NCI-H1105 (cell line): ENCODE measurements around the gene LDHD.

Source experiments
- DNase-seq: peaks from one replicate; lab custom pipeline; 2025; lab: John Stamatoyannopoulos, UW

LDHD gene

DNA sequence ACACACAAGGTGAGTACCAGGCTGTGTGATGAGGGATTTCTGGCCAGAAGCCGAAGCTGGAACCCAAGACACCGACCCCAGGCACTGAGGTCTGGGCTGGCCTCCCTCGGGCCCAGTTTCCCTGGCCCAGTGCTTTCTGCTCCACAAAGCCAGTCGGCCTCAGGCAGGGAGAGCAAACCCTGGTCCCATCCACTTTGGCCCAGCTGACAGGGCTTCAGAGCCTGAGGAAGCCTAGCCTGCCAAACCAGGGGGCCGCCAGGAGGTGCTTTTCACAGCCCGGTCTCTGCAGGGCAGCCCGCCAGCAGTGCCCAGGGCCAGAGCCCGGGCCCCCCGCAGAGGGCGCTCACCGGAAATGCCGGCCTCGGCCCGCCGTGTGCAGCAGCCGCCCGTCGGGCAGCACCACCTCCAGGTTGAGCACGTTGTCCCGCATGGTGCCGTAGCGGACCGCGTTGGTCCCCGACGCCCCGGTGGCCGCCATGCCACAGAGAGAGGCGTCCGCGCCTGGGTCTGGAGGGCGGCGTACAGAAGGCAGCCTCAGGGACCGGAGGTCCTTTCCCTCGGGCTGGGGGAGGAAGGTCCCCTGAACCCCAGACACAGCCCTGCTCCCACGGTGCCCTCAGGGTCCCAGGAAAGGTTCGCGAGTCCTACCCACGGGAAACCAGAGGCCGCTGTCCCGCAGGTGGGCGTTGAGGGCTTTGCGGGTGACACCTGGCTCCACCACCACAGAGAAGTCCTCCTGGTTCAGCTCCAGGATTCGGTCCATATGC lies 2.2 kb downstream of the LDHD start:
- DNase-seq = no peak

DNA sequence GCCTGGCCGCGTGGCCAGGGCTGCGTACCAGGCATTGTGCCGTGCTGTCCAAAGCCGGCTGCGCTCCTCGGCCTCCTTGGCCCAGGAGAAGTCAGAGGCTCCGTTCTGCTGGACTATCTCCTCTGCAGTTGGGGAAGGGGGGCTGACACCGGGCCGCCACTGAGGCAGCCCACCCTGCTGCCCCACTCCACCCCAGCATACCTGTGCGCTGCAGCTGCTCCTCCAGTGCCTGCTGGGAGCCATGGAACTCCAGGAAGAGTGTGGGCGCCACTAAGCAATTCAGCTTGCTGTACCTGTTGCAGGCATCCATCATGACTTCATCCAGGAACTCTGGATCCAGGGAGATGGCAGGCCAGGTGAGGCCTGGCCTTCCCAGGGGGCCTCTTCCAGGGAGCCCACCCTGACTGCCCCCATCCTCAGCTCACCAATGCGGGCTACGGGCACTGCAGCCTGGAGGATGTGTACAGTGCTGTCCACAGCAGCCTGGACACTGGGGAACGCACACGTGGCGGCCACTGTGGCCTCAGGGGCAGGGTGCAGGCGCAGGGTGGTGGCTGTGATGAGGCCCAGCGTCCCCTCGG lies 2.9 kb downstream of the LDHD start:
- DNase-seq = no peak

DNA sequence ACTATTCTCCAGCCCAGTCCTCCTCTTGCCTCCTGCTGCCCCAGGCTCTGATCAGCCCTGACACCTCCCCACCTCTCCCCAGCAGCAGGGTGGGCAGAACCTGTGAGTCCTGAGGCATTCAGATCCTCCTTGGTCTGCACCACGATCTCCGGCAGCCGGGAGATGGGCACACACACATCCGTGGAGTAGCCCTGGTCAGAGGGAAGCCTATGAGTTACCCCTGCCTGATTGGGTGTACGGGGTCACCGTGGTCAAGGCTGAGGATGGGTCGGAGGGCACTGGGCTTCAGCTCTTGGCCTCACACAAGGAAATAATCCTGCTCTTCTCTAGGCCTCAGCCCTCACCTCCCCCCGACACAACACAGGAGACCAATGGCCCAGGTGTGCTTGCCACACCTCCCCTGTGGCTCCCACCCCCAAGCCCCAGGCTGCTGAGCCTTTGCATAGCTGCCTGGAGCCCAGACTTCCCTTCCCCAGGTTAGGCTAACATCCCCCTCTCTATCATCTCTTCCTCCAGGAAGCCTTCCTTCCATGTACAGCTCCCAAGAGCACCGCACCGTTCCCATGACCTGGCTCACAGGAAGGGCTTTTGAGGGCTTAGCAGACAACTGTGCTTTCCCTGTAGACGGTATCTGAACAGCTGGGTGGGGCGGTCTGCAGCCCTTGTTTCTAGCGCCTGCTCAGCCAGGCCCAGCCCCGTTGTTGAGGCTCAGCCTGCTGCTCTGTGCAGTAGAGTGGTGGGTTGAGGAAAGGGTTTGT lies 3.7 kb downstream of the LDHD start:
- no peak for DNase-seq

DNA sequence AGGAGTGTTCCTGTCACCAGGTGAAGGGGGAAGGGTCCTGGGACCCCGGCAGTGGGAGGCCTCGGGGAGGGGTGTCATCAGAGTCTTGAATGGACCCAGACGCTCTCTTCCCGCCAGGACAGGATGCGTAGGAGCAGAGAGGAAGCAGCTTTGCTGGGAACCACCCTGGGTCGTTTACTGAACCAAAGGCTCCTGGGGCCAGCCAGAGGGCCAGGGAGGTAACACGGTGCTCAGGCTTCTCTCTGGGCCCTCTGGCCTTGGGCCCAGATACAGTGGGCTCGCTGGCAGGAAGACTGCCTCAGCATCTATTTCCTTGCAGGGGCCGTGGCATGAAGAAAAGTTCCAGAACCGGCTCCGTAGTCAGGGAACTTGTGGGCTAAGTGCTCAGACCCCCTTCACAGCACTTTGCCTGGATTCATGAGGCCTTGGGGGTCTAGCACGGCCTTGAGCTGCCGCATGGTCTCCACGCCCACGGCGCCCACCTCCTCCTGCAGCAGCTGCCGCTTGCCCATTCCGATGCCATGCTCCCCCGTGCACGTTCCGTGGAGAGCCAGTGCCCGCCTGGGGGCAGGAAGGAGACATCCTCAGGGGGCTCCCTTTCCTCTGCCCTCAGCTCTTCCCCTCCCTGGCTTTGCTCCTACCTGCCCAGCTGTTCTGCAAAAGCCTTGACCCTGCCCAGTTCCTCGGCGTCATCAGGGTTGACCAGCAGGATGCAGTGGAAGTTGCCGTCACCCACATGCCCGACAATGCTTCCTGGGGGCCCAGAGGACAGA lies 4.4 kb downstream of the LDHD start:
- DNase-seq = no peak

DNA sequence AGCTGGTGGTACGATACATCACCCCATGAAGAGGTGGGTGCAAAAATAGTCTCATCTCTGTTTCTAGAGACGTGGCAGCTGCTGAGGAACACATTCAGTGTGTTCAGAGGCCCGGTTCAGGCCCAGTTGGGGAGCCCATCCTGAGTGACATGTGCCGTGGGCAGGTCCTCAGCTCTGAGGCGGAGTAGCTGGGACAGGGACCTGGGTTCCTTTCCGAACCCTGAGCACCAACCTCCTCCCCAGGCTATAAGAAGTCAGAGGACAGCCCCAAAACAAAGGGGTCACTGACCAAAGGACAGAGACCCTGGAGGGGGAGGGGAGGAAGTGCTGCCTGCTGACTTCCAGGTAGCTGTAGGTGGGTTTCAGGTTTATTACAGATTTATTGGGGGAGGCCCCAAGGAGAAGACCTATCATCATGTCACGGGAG lies 5.1 kb downstream of the LDHD start:
- DNase-seq = no peak

DNA sequence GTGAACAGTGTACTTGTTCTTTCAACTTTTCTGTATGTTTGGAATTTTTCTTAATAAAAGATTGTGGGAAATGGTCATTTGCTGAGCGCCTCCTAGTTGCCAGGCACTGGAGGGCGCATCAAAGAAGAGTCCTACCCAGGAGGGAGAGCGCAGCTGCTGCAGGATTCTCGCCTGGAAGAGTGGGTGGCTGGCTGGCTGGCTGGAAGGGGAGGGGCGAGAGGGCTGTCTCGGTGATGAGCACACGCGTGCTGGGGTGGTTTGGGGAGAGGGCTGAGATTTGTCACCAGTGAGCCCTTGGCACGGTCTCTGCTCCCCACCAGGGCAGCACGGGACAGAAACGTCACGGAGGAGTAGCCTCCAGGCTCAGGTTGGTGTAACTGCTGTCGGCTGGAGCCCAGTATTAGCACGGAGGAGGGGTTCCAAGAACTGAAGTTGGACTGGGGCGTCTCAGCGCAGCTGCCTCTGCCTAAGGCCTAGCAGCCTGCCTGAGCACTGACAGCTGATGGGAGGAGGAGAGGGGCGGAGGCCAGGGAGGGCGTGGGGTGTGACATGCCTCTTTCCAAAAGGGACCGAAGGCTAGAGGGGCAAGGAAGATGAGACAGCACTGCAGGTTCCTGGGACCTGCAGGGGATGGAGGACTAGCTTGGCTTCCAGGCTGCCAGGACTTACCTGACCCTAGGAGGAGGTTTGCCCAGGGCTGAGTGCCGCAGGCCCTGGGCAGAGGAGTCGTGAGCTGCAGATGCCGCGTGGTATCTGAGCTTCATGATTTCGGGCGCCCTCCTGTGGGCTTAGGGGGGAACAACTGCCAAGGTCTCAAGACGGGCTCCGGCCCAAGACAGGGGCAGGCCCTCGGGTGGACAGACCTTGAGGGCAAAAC lies 5.7 kb downstream of the LDHD start:
- peak; percentile 41 for DNase-seq

DNA sequence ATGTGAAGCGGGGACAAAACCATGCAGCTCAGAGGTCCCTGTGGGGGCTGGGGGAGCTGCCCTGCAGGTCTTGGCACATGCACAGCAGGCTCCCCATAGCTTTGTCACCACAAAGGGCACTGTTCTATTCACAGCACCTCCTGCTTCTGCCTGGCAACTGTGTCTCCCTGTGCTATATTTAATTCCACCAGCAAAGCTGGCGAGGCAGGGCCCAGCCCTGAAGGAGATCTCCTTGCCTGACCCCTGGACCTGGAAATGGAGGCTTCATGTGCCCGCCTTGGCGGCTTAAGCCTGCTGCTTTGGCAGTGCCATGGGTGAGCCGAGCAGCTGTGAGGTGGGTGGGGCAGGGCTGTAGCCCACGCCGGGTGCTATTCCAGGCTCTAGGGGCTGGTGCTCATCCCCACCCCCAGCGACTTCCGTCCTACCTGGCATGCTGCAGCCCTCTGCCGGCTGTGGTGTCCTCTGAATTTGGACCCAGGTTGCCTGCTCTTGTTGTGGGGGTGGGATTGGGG lies 6.8 kb downstream of the LDHD start:
- no peak for DNase-seq

DNA sequence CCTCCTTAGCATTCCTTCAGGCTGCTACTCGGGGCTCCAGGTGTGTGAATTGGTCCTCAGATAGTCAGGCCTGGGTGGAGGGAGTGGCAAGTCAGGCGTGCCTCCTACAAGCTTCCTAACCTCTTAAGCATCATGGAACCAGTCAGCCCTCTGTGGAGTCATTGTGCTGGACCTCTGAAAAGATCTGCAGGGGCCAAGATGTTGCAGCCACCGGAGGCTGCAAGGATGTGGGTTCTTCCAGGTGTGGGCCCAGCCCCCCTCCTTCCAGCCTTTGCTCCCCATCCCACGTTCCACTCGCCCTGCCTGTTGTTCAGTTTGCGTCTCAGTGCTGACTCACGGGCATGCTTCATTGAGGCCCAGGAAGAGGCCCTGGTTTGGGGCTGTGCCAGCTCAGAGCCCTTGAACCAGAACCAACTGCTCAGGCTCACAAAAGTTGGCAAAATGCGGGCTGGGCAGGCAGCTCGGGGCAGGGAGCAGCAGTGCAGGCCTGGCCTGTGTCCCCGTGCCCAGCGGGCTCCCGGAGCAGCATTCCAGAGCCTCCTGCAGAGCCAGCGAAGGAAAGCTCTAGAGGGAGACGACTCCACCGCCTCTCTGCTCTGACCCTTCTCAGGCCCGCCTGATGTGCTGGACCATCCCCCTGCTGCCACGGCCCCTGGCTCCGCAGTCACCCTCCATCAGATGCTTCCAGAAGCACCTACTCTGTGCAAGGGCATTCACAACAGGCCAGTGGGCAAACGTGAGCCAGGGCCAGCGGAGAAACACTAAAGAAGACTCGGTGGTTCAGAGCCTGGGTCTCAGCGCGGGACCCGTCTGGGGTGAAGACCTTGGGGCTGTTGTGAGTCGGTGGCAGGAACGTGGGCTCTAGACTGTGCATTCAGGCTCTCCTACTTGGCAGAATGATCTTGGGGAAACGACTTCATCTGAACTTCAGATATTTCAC lies 7.5 kb downstream of the LDHD start:
- no peak for DNase-seq

DNA sequence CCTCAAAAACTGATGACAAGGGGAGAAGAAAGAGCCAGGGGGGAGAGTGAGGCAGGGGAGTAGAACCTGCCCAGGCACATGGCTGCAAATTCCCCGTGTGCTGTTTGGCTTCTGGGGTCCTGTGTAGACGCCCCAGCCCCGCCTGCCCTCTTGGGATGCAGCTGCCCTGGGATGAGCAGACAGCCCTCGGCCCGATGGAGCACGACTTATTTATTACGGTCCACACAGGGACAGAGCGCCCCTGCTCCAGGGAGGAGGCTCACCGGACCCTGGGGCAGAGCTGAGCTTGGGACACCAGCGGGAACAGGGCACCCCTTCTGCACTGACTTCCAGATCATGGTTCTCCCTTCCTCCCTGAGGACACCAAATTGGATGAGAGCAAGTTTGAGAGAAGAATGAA lies 9.1 kb downstream of the LDHD start:
- no peak for DNase-seq

DNA sequence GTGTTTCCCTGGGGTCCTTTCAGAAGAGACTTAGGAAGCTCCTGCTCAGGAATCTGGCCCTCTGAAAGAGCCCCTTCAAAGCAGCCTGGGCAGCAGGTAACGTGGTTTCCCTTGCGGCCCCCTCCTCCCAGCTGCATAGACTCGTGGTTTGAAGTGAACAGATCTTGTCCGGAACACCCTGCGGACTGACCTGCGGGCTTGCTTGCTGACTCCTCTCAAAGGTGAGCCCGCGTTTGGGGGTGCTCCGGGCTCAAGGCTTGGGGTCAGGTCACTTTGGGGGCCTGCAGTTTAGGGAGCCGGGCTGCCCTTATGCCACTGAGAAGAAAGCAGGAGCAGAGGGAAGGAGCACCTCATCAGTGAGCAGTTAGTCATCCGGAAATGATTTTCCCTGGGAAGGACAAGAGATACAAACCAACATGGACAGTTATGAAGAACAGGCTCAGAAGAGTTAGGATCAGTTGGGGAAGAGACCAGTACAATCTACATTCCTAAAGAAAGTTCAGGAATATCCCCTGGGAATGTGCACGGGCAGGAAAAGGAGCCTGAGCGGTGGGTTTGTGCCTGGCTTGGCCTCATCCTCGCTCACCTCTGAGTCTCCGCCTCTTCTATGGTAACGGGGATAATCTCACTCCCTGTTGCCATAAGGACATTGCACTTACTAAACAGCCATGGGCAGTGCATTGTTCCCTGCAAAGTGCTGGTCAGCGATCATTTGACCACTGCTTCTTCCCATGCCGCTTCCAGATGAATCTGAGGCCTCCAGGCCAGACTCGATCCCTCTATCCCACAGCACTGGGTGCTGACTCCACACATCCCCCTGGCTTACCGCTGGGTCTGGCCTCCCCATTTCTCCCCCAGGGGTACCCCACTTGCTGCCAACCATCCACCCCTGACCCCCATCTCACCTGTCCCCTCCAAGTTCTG lies 10.0 kb downstream of the LDHD start:
- no peak for DNase-seq

DNA sequence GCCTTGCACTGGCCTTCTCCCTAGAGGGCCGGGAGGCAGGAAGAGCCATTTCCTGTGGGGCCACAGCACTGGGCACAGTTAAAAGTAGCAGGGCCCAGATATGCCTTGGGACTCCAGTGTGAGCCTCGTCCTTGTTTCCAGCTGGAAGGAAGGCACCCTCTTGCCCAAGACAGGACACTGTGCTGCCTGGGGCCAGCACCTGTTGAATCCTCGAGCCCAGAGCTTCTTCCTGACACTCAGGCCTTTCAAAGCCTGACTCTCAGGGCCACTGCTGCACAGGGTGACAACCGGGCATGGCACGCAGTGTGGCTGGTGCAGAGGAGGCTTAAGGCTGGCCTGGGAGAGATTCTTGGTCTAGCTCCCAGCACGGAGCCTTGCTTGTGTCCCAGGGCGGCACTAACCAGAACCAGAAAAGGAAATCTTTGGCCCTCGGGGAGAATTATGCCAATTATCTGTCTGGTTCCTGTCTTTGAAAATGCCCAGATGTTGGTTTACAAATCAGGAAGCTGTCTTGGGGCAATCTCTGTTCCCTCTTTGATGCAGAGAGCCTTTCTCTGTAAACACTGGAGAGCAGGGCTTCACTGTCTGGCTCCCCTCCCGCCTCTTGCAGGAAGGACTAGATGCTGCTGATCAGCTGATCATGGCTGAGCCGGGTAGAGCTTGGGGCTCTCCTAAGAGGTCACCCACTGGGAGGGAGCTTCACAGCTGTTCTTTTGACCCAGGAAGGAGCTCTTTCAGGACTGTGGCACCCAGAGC lies 11.1 kb downstream of the LDHD start:
- no peak for DNase-seq

DNA sequence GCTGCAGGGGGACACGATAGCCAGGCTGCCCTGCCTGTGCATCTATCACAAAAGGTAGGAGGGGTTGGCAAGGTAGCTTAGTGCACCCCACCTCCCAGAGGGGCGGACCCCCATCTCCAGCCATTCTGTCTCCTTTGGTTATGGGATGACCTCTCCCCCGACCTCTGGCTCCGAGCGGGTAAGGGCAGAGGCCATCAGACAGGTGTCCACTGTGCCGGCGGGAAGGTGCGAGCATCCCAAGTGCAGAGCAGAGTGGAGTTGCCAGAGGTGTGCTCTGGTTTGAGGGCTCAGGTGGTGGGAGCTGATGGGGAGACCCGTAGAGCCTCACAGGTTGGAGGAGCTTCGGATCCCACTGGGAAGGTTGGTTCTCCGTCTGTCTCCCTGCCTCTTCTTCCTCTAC lies 11.7 kb downstream of the LDHD start:
- DNase-seq = no peak

DNA sequence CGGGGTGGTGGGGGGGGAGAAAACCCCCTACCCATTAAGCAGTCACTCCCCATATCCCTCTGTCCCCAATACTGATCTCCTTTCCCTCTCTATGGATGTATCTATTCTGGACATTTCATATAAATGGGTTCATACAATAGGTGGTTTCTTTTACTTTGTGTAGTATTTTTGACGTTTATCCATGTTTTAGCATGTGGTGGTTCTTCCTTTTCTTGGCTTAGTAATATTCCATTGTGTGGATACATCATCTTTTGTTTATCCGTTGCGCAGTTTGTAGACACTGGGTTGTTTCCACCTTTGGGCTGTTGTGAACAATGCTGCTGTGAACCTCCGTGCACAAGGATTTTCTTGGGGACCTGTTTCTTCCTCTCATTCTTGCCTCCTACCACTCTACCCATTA lies 12.6 kb downstream of the LDHD start:
- DNase-seq = no peak

DNA sequence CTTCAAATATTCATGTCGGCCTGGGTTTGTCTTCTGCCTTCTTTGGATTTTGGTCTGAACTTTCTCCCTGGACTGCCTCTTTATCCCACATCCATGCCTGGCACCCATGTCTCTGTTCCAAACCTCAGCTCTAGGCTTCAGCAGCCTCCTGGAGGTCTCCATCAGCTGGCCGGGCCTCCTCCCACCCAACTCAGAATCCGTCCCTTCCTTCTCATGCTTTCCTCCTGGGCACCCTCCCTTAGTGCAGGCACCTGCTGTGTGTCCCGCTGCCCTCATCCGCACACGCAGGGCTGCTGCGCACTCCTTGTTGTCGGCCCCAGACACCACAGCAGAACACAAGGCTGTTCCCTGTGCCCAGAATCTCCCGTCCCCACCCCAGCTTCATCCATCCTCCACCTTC lies 14.0 kb downstream of the LDHD start:
- DNase-seq = no peak

DNA sequence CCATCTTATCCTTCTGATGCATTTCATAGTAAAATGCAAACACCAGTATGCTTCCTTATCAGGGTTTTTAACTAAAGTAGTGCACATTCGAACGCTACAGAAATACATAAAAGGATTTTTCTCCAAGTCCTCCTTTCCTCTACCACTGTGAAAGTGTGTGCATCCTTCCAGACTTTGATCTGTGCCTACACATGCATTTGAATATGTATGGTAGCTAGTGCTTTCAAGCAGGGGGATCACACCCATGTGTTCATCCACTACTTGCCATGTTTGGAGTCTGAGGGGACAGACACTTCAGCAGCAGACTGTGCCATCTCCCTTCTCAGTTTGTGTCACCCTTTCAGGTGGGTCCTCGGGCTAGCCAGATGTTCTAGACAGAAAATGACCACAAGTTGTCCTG lies 14.9 kb downstream of the LDHD start:
- no peak for DNase-seq

DNA sequence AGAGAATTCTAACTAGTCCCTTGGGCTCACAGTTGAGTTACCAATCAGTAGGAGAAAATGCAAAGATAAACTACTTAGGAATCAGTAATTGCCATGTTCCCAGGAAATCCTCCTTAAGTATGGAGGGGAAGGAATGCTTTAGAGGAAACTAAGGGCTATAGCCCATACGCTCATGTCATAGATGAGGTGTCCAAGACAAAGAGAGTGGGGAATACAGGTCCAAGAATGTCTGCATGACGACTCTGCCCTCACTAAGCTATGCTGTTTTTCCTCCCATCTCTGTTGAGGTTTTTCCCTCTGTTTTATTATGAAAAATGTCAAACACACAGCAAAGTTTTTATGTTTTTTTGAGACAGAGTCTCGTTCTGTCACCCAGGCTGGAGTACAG lies 16.0 kb downstream of the LDHD start:
- no peak for DNase-seq

DNA sequence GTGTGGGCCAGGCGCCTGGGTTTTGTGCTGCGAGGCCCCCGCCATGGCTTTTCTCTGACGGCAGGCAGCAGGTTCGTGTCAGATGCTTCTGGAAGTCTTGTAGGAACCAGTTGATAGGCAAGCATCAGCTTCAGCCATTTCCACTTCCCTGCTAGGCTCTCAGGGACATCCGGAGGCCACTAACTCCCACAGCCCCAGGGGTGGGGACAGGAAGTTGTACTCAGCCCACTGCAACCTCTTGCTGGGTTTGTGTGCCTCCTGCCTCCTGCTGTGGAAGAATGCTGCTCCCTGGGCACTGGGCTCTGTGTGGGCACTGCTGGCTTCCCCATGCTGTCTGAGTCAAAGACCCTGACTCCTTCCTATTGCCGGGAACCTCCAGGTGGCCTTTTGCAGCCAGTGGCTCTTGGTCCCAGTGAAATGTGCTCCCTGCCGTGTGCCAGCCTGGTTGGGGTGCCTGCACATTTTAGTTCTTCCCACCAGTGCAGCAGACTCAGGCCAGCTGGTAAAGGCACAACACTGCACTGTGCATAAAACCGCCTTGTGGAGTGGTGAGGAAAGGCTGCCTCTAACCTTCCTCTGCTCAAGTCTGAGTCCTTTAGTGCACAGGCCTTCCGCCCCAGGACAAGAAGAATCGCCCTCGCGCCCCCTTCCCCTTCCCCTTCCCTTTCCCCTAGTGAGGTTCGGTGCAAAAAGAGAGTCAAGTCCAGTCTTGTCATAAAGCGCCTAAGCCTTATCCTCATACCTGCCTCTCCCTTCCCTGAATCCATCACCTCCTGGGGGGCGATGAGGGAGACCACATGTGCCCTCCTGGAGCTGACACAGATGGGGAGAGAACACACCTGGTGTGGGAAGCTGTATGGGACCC lies 16.6 kb downstream of the LDHD start:
- DNase-seq = no peak
